Tibial nerve (tissue), 4 donors: ENCODE results near the gene TMEM17.

Source experiments
- CTCF ChIP-seq, 5 experiments: fragments of 200-600 bp in 3 of 5; fragments of 450-650 bp in 2 of 5; sonication (generic) in 3 of 5; IDR thresholded peaks; one replicate each; pipeline ENCODE4 v1.5.1; 2016 to 2019; ENCODE audit warnings: antibody characterized with exemption in 5 of 5, mild to moderate bottlenecking in 3 of 5, moderate library complexity in 2 of 5
- EP300 ChIP-seq, 2 donors: sonication (generic); formaldehyde crosslinking; IDR thresholded peaks; one replicate each; pipeline ENCODE4 v1.6.1; 2017; ENCODE audit warnings: antibody characterized with exemption in 2 of 2, mild to moderate bottlenecking in 1 of 2
- POLR2A ChIP-seq, 2 donors: fragments of 450-650 bp; IDR thresholded peaks; one replicate each; pipeline ENCODE4 v1.6.1; 2017; ENCODE audit warnings: antibody characterized with exemption in 2 of 2, mild to moderate bottlenecking in 2 of 2, moderate library complexity in 2 of 2

GRCh38 chr2:62456721-62457539, 49.1 kb downstream of the TMEM17 start:
- TF ChIP-seq CTCF (IDR thresholded peaks at IDR 0.05), result peak; percentile 94 to 100 (median 99)
- peak in 1 of 2 donors; percentile 70 for TF ChIP-seq EP300 (IDR thresholded peaks at IDR 0.05)
- no peak for TF ChIP-seq POLR2A (IDR thresholded peaks at IDR 0.05)
